Epithelial cell of proximal tubule (primary cell): ENCODE data around the gene GPALPP1. TPM values are rescaled to one million over a fixed set of nuclear protein-coding genes. Genes with fewer than 3 reads are reported as not detected.
A peak's percentile ranks its signal among the peaks of the same experiment; 100 is the strongest.
"Not testable (repeated sequence)": the region's sequence is repeated elsewhere in the genome, so short reads cannot be mapped to it uniquely, and the experiment has no call there.

ENCODE experiments used
- DNase-seq: peaks from one replicate; pipeline ENCODE4 v3.0.0-alpha.2; 2011; ENCODE audit warnings: low read depth
- H3K4me3 ChIP-seq: 2 replicates; pipeline ENCODE4 v1.5.1; 2011; ENCODE audit warnings: low read depth, mild to moderate bottlenecking, low read length
- CTCF ChIP-seq: conservative IDR thresholded peaks from 2 replicates; pipeline ENCODE4 v1.5.1; 2012; ENCODE audit warnings: low read depth, mild to moderate bottlenecking, low read length
- total RNA-seq: library from RNA; depleted of rRNA; stranded (reverse); fragments of >200 nt; gene quantifications from 2 replicates; pipeline ENCODE4 v1.2.3, GENCODE V29; 2015

GPALPP1 gene
- total RNA-seq, result 19.4 and 19.8 TPM in 2 replicates

- peak within 1 kb of the TSS; percentile 95 for H3K4me3 ChIP-seq
- TF ChIP-seq CTCF, result peak; percentile 11
- peak; percentile 74 for DNase-seq
Observed at GRCh38 chr13:44989071-44989889, at the start of gene GPALPP1, which contains the start of gene NUFIP1. Gene GPALPP1 (plus strand): TSS chr13:44989538. CDS start chr13:44989655, 117 bp downstream. Gene NUFIP1 (minus strand): TSS chr13:44989471. CDS start chr13:44989436, 35 bp downstream.

- H3K4me3 ChIP-seq, DNase-seq: not testable (repeated sequence)
Observed at GRCh38 chr13:44943411-44943810, 45.9 kb upstream of the GPALPP1 start.

GRCh38 chr13:44951184-44951583 lies 38.2 kb upstream of the GPALPP1 start:
- no peak for TF ChIP-seq CTCF
- DNase-seq, result no peak
- H3K4me3 ChIP-seq, result no peak overlapping the region

GRCh38 chr13:44952671-44953070 lies 36.7 kb upstream of the GPALPP1 start:
- no peak for TF ChIP-seq CTCF
- H3K4me3 ChIP-seq, result no peak overlapping the region
- DNase-seq, result no peak

- TF ChIP-seq CTCF, result no peak
- H3K4me3 ChIP-seq, result no peak overlapping the region
- no peak for DNase-seq
Observed at GRCh38 chr13:44954224-44954623, 35.1 kb upstream of the GPALPP1 start.

- no peak for DNase-seq
- no peak overlapping the region for H3K4me3 ChIP-seq
- TF ChIP-seq CTCF, result no peak
Observed at GRCh38 chr13:44955406-44955805, 33.9 kb upstream of the GPALPP1 start.

- no peak for DNase-seq
- H3K4me3 ChIP-seq, result no peak overlapping the region
- no peak for TF ChIP-seq CTCF
Observed at GRCh38 chr13:44961997-44962396, 27.3 kb upstream of the GPALPP1 start.
